ENCODE measurements around the gene LTBP3.
"Not testable (repeated sequence)": the region's sequence is repeated elsewhere in the genome, so short reads cannot be mapped to it uniquely, and the experiment has no call there.

Gene LTBP3

DNA sequence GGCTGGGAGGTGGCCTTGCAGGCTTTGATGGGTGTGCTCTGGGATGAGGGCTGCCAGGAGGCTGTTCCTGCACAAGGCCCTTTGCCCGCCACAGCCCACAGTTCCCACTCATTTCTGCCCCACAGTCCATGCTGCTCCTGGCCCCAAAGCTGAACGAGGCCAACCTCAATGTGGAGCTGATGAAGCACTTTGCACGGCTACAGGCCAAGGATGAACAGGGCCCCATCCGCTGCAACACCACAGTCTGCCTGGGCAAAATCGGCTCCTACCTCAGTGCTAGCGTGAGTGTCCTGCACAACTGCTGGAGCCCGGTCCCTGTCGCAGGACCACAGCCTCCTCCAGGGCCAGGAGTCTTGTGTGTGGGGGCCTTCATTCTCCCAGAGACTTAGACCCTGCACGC is 23.1 kb downstream of the LTBP3 start:
- DNase-seq, result no peak

- no peak for DNase-seq
Measured at GRCh38 chr11:65532388-65533064, 25.6 kb downstream of the LTBP3 start.

- DNase-seq, result no peak
Measured at GRCh38 chr11:65530157-65530496, 28.0 kb downstream of the LTBP3 start.

- DNase-seq, result no peak
Measured at GRCh38 chr11:65529475-65530156, 28.5 kb downstream of the LTBP3 start.

- DNase-seq, result no peak
Measured at GRCh38 chr11:65528819-65529350, 29.3 kb downstream of the LTBP3 start.

GRCh38 chr11:65526744-65527143 is 31.4 kb downstream of the LTBP3 start:
- no peak for DNase-seq

- no peak for DNase-seq
Measured at GRCh38 chr11:65525546-65526480, 32.3 kb downstream of the LTBP3 start.

GRCh38 chr11:65524741-65525545 is 33.2 kb downstream of the LTBP3 start, which contains the start of gene SCYL1:
Gene SCYL1 (plus strand): TSS chr11:65525083. CDS start chr11:65525154, 71 bp downstream.
- DNase-seq, result peak; percentile 74 to 83

- DNase-seq, result no peak
Measured at GRCh38 chr11:65524014-65524740, 34.0 kb downstream of the LTBP3 start.

GRCh38 chr11:65523631-65523968 is 34.6 kb downstream of the LTBP3 start:
- DNase-seq, result not testable (repeated sequence)

- peak in 1 of 2 experiments; percentile 62 for DNase-seq
Measured at GRCh38 chr11:65522718-65523630, 35.2 kb downstream of the LTBP3 start.

GRCh38 chr11:65521777-65522521 is 36.2 kb downstream of the LTBP3 start:
- DNase-seq, result not testable (repeated sequence)

DNA sequence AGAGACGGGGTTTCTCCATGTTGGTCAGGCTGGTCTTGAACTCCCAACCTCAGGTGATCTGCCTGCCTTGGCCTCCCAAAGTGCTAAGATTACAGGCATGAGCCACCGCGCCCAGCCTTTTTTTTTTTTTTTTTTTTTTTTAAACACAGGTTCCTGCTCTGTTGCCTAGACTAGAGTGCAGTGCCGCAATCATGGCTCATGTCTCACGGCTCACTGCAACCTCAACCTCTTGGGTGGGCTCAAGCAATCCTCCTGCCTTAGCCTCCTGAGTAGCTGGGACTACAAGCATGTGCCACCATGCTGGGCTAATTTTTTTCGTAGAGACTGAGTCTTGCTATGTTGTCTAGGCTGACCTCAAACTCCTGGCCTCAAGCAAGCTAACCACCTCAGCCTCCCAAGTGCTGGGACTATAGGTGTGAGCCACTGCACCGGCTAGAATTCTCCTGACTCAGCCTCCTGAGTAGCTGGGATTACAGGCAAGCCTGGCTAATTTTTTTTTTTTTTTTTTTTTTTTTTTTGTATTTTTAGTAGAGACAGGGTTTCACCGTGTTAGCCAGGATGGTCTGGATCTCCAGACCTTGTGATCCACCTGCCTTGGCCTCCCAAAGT is 39.1 kb downstream of the LTBP3 start:
- DNase-seq, result not testable (repeated sequence)

DNA sequence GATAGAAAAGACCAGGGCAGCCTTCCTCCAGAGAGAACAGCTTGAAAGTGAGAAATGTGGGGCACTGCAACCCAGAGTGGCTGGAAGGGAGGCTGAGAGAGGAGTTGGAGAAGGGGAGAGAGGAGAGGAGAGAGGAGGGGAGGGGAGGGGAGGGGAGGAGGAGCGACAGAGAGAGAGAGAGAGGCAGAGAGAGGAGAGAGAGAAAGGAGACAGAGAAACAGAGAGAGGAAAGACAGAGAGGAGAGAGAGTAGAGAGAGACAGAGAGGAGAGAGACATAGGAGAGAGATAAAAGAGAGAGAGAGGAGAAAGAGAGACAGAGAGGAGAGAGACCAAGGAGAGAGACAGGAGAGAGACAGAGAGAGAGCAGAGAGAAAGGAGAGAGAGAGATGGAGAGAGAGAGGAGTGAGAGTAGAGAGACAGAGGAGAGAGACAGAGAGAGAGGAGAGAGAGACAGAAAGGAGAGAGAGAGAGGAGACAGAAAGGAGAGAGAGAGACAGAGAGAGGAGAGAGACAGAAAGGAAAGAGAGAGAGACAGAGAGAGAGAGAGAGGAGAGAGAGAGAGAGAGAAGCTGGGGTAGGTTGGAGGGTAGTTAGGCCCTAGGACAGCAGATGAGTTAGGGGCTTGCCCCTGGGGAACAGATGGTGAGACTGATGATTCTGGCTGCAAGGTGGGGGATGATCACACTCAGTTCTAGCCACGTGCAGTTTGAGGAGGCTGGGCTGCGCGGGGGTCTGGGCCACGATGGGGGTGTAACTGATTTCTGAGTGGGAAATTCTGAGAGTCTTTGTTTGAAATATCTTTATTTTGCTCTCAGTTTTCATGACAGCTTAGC is 41.8 kb downstream of the LTBP3 start:
- no peak for DNase-seq

DNA sequence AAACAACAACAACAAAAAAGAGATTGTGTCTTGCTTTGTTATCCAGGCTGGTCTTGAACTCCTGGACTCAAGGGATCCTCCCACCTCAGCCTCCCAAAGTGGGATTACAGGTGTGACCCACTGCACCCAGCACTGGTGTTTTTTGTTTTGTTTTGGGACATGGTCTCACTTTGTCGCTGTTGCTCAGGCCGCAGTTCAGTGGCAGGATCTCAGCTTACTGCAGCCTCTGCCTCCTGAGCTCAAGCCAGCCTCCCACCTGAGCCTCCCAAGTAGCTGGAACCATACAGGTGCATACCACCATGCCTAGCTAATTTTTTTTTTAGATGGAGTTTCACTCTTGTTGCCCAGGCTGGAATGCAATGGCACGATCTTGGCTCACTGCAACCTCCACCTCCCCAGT is 45.8 kb downstream of the LTBP3 start:
- DNase-seq, result not testable (repeated sequence)

DNA sequence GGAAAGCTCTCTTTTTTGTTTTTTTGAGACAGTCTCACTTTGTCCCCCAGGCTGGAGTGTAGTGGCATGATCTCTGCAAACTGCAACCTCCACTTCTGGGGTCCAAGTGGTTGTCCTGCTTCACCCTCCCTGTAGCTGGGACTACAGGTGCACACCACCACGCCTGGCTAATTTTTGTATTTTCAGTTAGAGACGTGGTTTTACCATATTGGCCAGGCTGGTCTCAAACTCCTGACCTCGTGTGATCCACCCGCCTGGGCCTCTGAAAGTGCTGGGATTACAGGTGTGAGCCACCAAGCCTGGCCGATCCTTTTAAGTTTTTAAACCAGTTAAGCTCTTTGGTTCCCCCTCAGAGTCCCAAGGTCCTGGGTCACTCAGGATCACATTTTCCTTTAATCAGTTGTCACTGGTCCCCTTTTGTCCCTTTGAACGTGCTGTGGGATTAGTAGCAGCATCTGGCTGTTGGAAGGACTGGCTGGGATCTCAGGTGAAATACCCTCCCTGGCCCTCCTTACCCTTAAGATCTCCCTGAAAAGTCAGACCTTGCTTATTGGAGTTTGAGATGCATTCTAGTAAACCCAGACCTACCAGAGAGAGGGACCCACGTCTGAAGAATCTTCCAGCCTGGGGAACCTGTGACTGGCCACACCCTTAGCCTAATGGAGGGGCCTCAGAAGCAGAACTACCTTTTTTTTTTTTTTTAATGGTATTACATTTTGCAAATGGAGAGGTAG is 51.2 kb downstream of the LTBP3 start:
- peak in 1 of 2 experiments; percentile 36 for DNase-seq

DNA sequence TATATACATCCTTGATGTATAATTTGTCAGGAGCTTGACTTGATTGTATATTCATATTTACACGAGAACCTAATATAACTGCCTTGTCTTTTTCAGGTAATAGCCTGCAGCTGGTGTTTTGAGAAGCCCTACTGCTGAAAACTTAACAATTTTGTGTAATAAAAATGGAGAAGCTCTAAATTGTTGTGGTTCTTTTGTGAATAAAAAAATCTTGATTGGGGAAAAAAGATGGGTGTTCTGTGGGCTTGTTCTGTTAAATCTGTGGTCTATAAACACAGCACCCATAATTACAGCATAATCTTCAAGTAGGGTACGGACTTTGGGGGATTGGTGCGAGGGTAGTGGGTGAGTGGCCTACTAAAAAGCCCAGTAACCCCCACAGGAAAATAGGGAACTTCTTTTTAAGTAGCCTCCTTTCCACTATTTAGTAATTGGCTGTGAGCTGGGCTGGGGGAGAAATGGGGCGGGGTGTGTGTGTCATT is 51.8 kb downstream of the LTBP3 start:
- no peak for DNase-seq
